NCI-H446 treated with DMSO at 0.1 percent for 48 hours (cell line): ENCODE measurements around the gene DIDO1.
A peak's percentile ranks its signal among the peaks of the same experiment; 100 is the strongest.

Source experiments
- DNase-seq: peaks from one replicate; lab custom pipeline; 2025; lab: John Stamatoyannopoulos, UW

Gene DIDO1

GRCh38 chr20:62951143-62951895, 25.0 kb upstream of the DIDO1 start:
- no peak for DNase-seq

- no peak for DNase-seq
Observed at GRCh38 chr20:62950741-62951140, 24.4 kb upstream of the DIDO1 start.

- no peak for DNase-seq
Observed at GRCh38 chr20:62949962-62950361, 23.7 kb upstream of the DIDO1 start.

- DNase-seq: no peak
Observed at GRCh38 chr20:62949153-62949821, 23.0 kb upstream of the DIDO1 start.

GRCh38 chr20:62947532-62948300, 21.4 kb upstream of the DIDO1 start:
- no peak for DNase-seq

GRCh38 chr20:62946918-62947317, 20.6 kb upstream of the DIDO1 start:
- DNase-seq: no peak

GRCh38 chr20:62945771-62946339, 19.6 kb upstream of the DIDO1 start:
- DNase-seq: no peak

- DNase-seq: no peak
Observed at GRCh38 chr20:62944746-62945145, 18.4 kb upstream of the DIDO1 start.

GRCh38 chr20:62944184-62944583, 17.9 kb upstream of the DIDO1 start:
- no peak for DNase-seq

GRCh38 chr20:62943396-62943795, 17.1 kb upstream of the DIDO1 start:
- no peak for DNase-seq

- DNase-seq: no peak
Observed at GRCh38 chr20:62942456-62942855, 16.2 kb upstream of the DIDO1 start.

GRCh38 chr20:62941792-62942191, 15.5 kb upstream of the DIDO1 start:
- DNase-seq: no peak

GRCh38 chr20:62940875-62941274, 14.6 kb upstream of the DIDO1 start:
- no peak for DNase-seq

GRCh38 chr20:62938105-62938888, 12.0 kb upstream of the DIDO1 start, which contains the start of gene GID8:
TSS of gene GID8 (plus strand) at chr20:62938147. CDS start at chr20:62941503, 3,356 bp downstream.
- DNase-seq: no peak

GRCh38 chr20:62937268-62938104, 11.2 kb upstream of the DIDO1 start:
- peak; percentile 92 for DNase-seq

- DNase-seq: no peak
Observed at GRCh38 chr20:62935968-62936585, 9.8 kb upstream of the DIDO1 start.

- no peak for DNase-seq
Observed at GRCh38 chr20:62935204-62935967, 9.1 kb upstream of the DIDO1 start.

GRCh38 chr20:62933966-62934365, 7.7 kb upstream of the DIDO1 start:
- DNase-seq: no peak

GRCh38 chr20:62931464-62931863, 5.2 kb upstream of the DIDO1 start:
- DNase-seq: no peak
